Putamen (tissue), 1 donor: ENCODE measurements around the gene NKAPL.

Experiments
- DNase-seq: peaks from one replicate; pipeline ENCODE4 v3.0.0-alpha.2; 2016; ENCODE audit warnings: low spot score

Gene NKAPL

GRCh38 chr6:28258877-28259777 lies at the start of gene NKAPL:
Gene NKAPL (plus strand): TSS chr6:28259297. CDS start chr6:28259372, 75 bp downstream.
- peak; percentile 76 for DNase-seq

GRCh38 chr6:28209753-28210535 lies 49.2 kb upstream of the NKAPL start:
- no peak for DNase-seq

- DNase-seq = no peak
These were observed 47.1 kb upstream of the NKAPL start for GRCh38 chr6:28211840-28212509.

GRCh38 chr6:28212510-28213212 lies 46.4 kb upstream of the NKAPL start:
- no peak for DNase-seq

- no peak for DNase-seq
These were observed 45.9 kb upstream of the NKAPL start for GRCh38 chr6:28213213-28213523.

GRCh38 chr6:28215425-28215824 lies 43.7 kb upstream of the NKAPL start:
- DNase-seq = no peak

- DNase-seq = no peak
These were observed 41.2 kb upstream of the NKAPL start for GRCh38 chr6:28217890-28218289.

GRCh38 chr6:28218312-28219248 lies 40.5 kb upstream of the NKAPL start:
- DNase-seq = peak; percentile 45

GRCh38 chr6:28220257-28221133 lies 38.6 kb upstream of the NKAPL start:
- no peak for DNase-seq

- DNase-seq = no peak
These were observed 34.7 kb upstream of the NKAPL start for GRCh38 chr6:28224131-28225055.

GRCh38 chr6:28225056-28225834 lies 33.9 kb upstream of the NKAPL start, which contains the start of gene ZSCAN9:
Gene ZSCAN9 (plus strand): TSS chr6:28225275. CDS start chr6:28227085, 1,810 bp downstream.
- peak; percentile 54 for DNase-seq

- DNase-seq = no peak
These were observed 32.6 kb upstream of the NKAPL start for GRCh38 chr6:28226460-28226859.

GRCh38 chr6:28232785-28233184 lies 26.3 kb upstream of the NKAPL start:
- DNase-seq = no peak

GRCh38 chr6:28235912-28236452 lies 23.1 kb upstream of the NKAPL start:
- no peak for DNase-seq

- no peak for DNase-seq
These were observed 19.5 kb upstream of the NKAPL start for GRCh38 chr6:28239636-28240035.

GRCh38 chr6:28240471-28240870 lies 18.6 kb upstream of the NKAPL start:
- no peak for DNase-seq

- DNase-seq = no peak
These were observed 15.2 kb upstream of the NKAPL start for GRCh38 chr6:28243946-28244345.
